Naive B cell (primary cell): ENCODE data around the gene BBS9. TPM values are rescaled to one million over a fixed set of nuclear protein-coding genes. Genes with fewer than 3 reads are reported as not detected.
"Not testable (repeated sequence)": the region's sequence is repeated elsewhere in the genome, so short reads cannot be mapped to it uniquely, and the experiment has no call there.

Experiments
- ATAC-seq, 2 donors: fragments of 150-1000 bp; cut with Tn5 transposase; 2 replicates each; pipeline ENCODE4 v1.10.0; 2021; ENCODE audit warnings: low read depth in 2 of 2, mild to moderate bottlenecking in 2 of 2, moderate library complexity in 2 of 2
- DNase-seq: peaks from one replicate; pipeline ENCODE4 v3.0.0; 2022
- H3K27ac Mint-ChIP-seq, 6 donors: one replicate each; pipeline ENCODE4 v1.8.0; 2020 to 2022; ENCODE audit warnings: mild to moderate bottlenecking in 6 of 6, mixed read lengths in 6 of 6, moderate library complexity in 5 of 6, inconsistent platforms in 2 of 6
- H3K27me3 Mint-ChIP-seq, 3 donors: one replicate each; pipeline ENCODE4 v1.8.0; 2021 to 2022; ENCODE audit warnings: mixed read lengths in 3 of 3, mild to moderate bottlenecking in 1 of 3
- H3K36me3 Mint-ChIP-seq, 2 donors: one replicate each; pipeline ENCODE4 v1.8.0; 2020 to 2022; ENCODE audit warnings: mixed read lengths in 2 of 2, inconsistent platforms in 1 of 2, mild to moderate bottlenecking in 1 of 2
- H3K4me1 Mint-ChIP-seq, 3 donors: one replicate each; pipeline ENCODE4 v1.8.0; 2020 to 2022; ENCODE audit warnings: mixed read lengths in 3 of 3, inconsistent platforms in 1 of 3, mild to moderate bottlenecking in 1 of 3, moderate library complexity in 1 of 3
- H3K4me3 Mint-ChIP-seq, 8 donors: one replicate each; pipeline ENCODE4 v1.8.0; 2020 to 2022; ENCODE audit warnings: mild to moderate bottlenecking in 8 of 8, mixed read lengths in 8 of 8, moderate library complexity in 8 of 8, inconsistent platforms in 2 of 8
- H3K9me3 Mint-ChIP-seq, 7 donors: one replicate each; pipeline ENCODE4 v1.8.0; 2020 to 2022; ENCODE audit warnings: mixed read lengths in 7 of 7, mild to moderate bottlenecking in 5 of 7, inconsistent platforms in 2 of 7, moderate library complexity in 1 of 7
- polyA plus RNA-seq, 6 donors: library from polyadenylated mRNA; unstranded; fragments of 300-500 nt; fragmentation: Illumina TruSeq; gene quantifications; one replicate each; pipeline ENCODE4 v1.2.3, GENCODE V29; 2021; ENCODE audit warnings: low read depth in 6 of 6

BBS9 gene
- polyA plus RNA-seq, 6 donors from 2014 or later, result 10.9 to 17.0 (median 13.0) TPM

GRCh38 chr7:33276325-33276724, 147.0 kb downstream of the BBS9 start:
- Mint-ChIP-seq H3K27me3 (no peaks in the 10 kb centered on the region), H3K27ac (peak overlapping the region in 1 of 6 donors; percentile 32), H3K4me1 (no peaks in the 10 kb centered on the region), H3K4me3 (no peak overlapping the region), H3K36me3 (peaks cover 51 to 58% of the 10 kb centered on the region in 2 donors), H3K9me3 (peaks cover 15 to 52% (median 32%) of the 10 kb centered on the region in 7 donors)
- DNase-seq (no peak), ATAC-seq (no peak)

GRCh38 chr7:33276729-33277128, 147.4 kb downstream of the BBS9 start:
- Mint-ChIP-seq H3K4me1 (no peaks in the 10 kb centered on the region), H3K27me3 (no peaks in the 10 kb centered on the region), H3K36me3 (peaks cover 51 to 54% of the 10 kb centered on the region in 2 donors), H3K27ac (no peak overlapping the region), H3K9me3 (peaks cover 11 to 48% (median 28%) of the 10 kb centered on the region in 7 donors), H3K4me3 (peak overlapping the region in 1 of 8 donors; percentile 30)
- ATAC-seq, result no peak
- no peak for DNase-seq

DNA sequence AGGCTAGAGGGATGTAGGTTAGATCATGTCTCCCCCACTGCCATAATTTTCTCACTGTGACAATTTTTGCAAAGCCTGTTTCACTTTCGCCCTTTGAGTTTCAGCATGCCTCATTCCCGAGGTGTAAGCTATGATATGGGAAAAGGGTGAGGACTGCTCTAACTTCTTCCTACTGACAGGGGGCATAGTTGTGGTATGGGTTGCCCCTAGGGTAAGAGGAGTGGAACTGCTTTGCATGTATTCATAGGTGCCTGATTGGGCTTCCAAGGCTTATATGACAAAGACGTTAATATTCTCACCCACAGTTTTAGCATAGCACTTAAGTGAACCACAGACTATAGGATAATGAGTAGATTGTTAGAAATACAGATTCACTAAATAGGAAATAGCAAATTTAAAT, 148.7 kb downstream of the BBS9 start:
- H3K27me3 Mint-ChIP-seq, result no peaks in the 10 kb centered on the region
- H3K4me1 Mint-ChIP-seq, result no peaks in the 10 kb centered on the region
- peaks cover 46% of the 10 kb centered on the region in 2 donors for H3K36me3 Mint-ChIP-seq
- ATAC-seq (no peak), DNase-seq (no peak)
- H3K4me3 Mint-ChIP-seq, result no peak overlapping the region
- no peak overlapping the region for H3K27ac Mint-ChIP-seq
- H3K9me3 Mint-ChIP-seq, result peaks cover 8 to 41% (median 23%) of the 10 kb centered on the region in 7 donors

DNA sequence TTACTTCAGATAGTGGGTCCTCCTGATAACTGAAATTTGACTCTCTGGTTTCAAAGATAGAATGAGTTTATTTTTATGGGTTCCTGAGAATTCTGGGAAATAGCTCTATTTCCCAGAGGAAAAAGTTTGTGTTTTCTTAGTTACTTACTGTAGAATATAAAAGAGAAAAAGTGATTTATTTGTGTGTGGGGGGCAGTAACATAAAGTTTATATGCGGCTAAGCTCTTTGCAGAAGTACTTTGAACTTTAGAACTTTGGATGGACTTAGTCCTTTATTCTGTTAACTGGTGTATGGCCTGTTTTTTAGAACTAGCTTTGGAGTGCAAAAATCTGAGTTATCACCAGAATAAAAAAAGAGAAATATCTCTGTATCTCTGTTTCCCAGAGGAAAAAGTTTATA, 157.1 kb downstream of the BBS9 start:
- no peaks in the 10 kb centered on the region for H3K27me3 Mint-ChIP-seq
- H3K4me3 Mint-ChIP-seq, result no peak overlapping the region
- H3K36me3 Mint-ChIP-seq, result peaks cover 30 to 38% of the 10 kb centered on the region in 2 donors

DNA sequence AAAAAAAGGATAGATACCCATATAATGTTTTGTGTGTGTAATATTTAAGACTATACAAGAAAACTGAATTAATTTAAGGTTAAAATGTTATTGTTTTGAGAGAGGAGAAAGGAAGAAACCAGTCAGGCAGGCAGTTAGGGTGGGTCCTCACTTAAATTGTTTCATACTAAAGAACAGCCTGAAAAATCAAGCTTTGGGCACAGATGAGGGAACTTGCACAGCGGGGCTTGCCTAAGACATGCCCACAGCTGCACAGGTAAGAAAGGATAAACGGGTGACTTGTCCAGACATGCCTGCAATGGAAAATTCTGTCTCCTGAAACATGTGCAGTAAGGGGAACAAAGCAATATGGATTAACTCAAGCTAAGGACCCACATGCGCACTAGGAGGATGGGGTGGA, 158.4 kb downstream of the BBS9 start:
- no peak for DNase-seq
- ATAC-seq, result no peak
- Mint-ChIP-seq H3K27ac (no peak overlapping the region), H3K27me3 (no peaks in the 10 kb centered on the region), H3K4me1 (no peaks in the 10 kb centered on the region), H3K4me3 (no peak overlapping the region), H3K9me3 (peaks cover 8 to 41% (median 18%) of the 10 kb centered on the region in 7 donors), H3K36me3 (peaks cover 30 to 38% of the 10 kb centered on the region in 2 donors)

More for the DNA sequence above, 157.1 kb downstream of the BBS9 start:
- ATAC-seq (no peak), DNase-seq (no peak)
- Mint-ChIP-seq H3K9me3 (peaks cover 8 to 41% (median 18%) of the 10 kb centered on the region in 7 donors), H3K4me1 (no peaks in the 10 kb centered on the region), H3K27ac (no peak overlapping the region)

DNA sequence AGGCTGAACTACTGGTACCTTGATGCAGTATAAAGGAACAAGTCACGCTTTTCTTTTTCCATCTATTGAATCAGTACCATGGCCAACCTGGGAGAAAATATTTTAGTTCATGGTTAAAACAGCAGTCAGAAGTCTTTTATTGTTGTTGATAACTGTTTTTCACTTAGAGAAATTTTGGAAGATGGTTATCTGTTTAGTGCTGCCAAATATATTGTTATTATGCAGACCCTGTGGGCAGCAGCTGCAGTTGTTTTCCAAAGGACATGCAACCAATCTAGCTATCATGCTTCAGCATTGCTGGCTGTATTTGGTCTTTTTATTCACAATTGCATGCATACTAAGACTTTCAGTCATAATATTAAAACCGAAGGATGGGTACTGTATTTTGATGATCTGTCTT, 169.5 kb downstream of the BBS9 start:
- DNase-seq, result no peak
- H3K9me3 Mint-ChIP-seq, result peaks cover 18 to 53% (median 38%) of the 10 kb centered on the region in 7 donors
- no peaks in the 10 kb centered on the region for H3K27me3 Mint-ChIP-seq
- H3K4me1 Mint-ChIP-seq, result no peaks in the 10 kb centered on the region
- peak overlapping the region in 1 of 6 donors; percentile 16 for H3K27ac Mint-ChIP-seq
- H3K4me3 Mint-ChIP-seq, result no peak overlapping the region
- peaks cover 31 to 36% of the 10 kb centered on the region in 2 donors for H3K36me3 Mint-ChIP-seq
- no peak for ATAC-seq

DNA sequence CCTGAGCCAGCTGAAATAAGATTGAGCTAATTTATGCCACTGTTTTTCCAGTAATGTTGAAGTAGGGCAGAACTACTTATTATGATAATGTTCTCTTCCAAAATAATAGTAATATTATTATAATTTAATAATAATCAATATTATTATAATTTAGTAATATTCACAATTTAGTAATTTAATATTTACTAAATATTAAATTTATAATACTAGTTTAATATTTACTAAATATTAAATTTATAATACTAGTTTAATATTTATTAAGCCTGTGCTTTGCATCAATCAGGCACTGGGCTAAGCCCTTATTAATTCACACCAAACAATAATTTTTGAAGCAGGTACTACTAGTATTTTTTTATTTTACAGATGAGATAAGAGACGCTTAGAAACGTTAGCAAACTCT, 170.1 kb downstream of the BBS9 start:
- Mint-ChIP-seq H3K4me3 (no peak overlapping the region), H3K4me1 (no peaks in the 10 kb centered on the region), H3K27ac (no peak overlapping the region), H3K27me3 (no peaks in the 10 kb centered on the region), H3K9me3 (peaks cover 18 to 53% (median 40%) of the 10 kb centered on the region in 7 donors), H3K36me3 (peaks cover 30 to 31% of the 10 kb centered on the region in 2 donors)
- no peak for DNase-seq
- ATAC-seq, result no peak

- no peak for ATAC-seq
- DNase-seq, result no peak
- Mint-ChIP-seq H3K4me3 (peak overlapping the region in 1 of 8 donors; percentile 65), H3K9me3 (peaks cover 18 to 53% (median 40%) of the 10 kb centered on the region in 7 donors), H3K4me1 (no peaks in the 10 kb centered on the region), H3K27ac (no peak overlapping the region), H3K36me3 (peaks cover 30 to 31% of the 10 kb centered on the region in 2 donors), H3K27me3 (no peaks in the 10 kb centered on the region)
Measured at GRCh38 chr7:33300131-33300530, 170.8 kb downstream of the BBS9 start.

GRCh38 chr7:33300742-33301141, 171.4 kb downstream of the BBS9 start:
- Mint-ChIP-seq H3K36me3 (peaks cover 31 to 34% of the 10 kb centered on the region in 2 donors), H3K4me3 (no peak overlapping the region), H3K27me3 (no peaks in the 10 kb centered on the region), H3K9me3 (peaks cover 18 to 59% (median 41%) of the 10 kb centered on the region in 7 donors), H3K27ac (no peak overlapping the region), H3K4me1 (no peaks in the 10 kb centered on the region)
- DNase-seq (no peak), ATAC-seq (no peak)

- not testable (repeated sequence) for ATAC-seq, DNase-seq, H3K4me3 Mint-ChIP-seq, H3K4me1 Mint-ChIP-seq, H3K27ac Mint-ChIP-seq, H3K27me3 Mint-ChIP-seq
- Mint-ChIP-seq H3K36me3 (peaks cover 17 to 45% of the 10 kb centered on the region in 2 donors), H3K9me3 (peaks cover 18 to 55% (median 42%) of the 10 kb centered on the region in 7 donors)
Measured at GRCh38 chr7:33303978-33304557, 174.7 kb downstream of the BBS9 start.

GRCh38 chr7:33307205-33307604, 177.8 kb downstream of the BBS9 start:
- H3K4me1 Mint-ChIP-seq, result no peaks in the 10 kb centered on the region
- ATAC-seq (no peak), DNase-seq (no peak)
- H3K27me3 Mint-ChIP-seq, result no peaks in the 10 kb centered on the region
- peaks cover 4 to 26% (median 20%) of the 10 kb centered on the region in 7 donors for H3K9me3 Mint-ChIP-seq
- no peak overlapping the region for H3K4me3 Mint-ChIP-seq
- no peak overlapping the region for H3K27ac Mint-ChIP-seq
- H3K36me3 Mint-ChIP-seq, result peaks cover 2 to 23% of the 10 kb centered on the region in 2 donors

- DNase-seq, result no peak
- no peak for ATAC-seq
- H3K9me3 Mint-ChIP-seq, result peaks cover 0 to 11% (median 5%) of the 10 kb centered on the region in 7 donors
- H3K27ac Mint-ChIP-seq, result no peak overlapping the region
- no peak overlapping the region for H3K4me3 Mint-ChIP-seq
- no peaks in the 10 kb centered on the region for H3K4me1 Mint-ChIP-seq
- no peaks in the 10 kb centered on the region for H3K27me3 Mint-ChIP-seq
- H3K36me3 Mint-ChIP-seq, result peaks cover 16 to 30% of the 10 kb centered on the region in 2 donors
Measured at GRCh38 chr7:33310546-33310945, 181.2 kb downstream of the BBS9 start.

DNA sequence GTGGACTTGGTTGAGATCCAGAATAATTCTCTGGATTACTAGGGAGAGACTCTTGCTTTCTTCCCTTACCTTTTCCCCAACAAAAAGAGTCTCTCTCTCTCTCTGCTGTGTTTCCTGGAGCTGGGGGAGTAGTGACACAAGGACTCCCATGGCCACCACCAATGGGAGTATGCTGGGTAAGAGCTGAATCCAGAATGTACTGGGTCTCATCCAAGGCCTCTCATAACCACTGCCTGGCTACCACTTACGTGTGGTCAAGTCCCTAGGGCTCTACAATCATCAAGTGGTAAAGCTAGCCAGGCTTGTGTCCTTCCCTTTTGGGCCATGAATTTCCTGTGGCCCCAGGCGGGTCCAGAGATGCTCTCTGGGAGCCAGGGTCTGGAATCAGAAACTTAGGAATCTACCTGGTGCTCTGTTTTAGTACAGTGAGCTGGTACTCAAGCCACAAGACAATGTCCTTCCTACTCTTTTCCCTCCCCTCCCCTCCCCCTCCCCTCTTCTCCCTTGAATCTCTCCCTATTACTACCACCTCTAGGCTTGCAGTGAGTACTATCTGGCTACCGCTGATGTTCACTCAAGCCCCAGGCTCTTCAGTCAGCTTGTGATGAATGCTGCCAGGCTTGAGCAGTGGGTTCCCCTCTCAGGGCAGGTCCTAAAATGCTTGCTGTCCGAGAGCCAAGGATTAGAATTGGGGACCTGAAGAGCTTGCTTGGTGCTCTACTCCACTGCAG, 196.6 kb downstream of the BBS9 start:
- H3K36me3 Mint-ChIP-seq, result peaks cover 27 to 51% of the 10 kb centered on the region in 2 donors
- H3K27ac Mint-ChIP-seq, result no peak overlapping the region
- no peaks in the 10 kb centered on the region for H3K4me1 Mint-ChIP-seq
- H3K27me3 Mint-ChIP-seq, result no peaks in the 10 kb centered on the region
- DNase-seq (no peak), ATAC-seq (no peak)
- H3K4me3 Mint-ChIP-seq, result no peak overlapping the region
- peaks cover 11 to 47% (median 40%) of the 10 kb centered on the region in 7 donors for H3K9me3 Mint-ChIP-seq

DNA sequence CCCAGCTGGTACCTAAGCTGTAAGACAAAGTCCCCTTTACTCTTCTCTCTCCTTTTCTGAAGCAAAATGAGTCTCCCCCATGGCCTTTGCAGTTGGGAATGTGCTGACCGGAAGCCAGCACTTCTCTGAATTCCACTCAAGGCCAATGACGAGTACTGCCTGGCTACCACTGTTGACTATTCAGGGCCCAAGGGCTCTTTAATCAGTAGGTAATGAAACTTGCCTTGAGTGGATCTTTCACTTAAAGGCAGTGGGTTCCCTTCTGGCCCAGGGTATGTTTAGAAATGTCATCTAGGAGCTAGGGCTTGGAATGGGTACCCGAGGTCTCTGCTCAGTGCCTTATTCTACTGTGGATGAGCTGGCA, 197.1 kb downstream of the BBS9 start:
- no peaks in the 10 kb centered on the region for H3K4me1 Mint-ChIP-seq
- ATAC-seq, result no peak
- H3K27me3 Mint-ChIP-seq, result no peaks in the 10 kb centered on the region
- DNase-seq, result no peak
- H3K27ac Mint-ChIP-seq, result peak overlapping the region in 1 of 6 donors; percentile 33
- peaks cover 9 to 42% (median 34%) of the 10 kb centered on the region in 7 donors for H3K9me3 Mint-ChIP-seq
- peak overlapping the region in 1 of 8 donors; percentile 53 for H3K4me3 Mint-ChIP-seq
- H3K36me3 Mint-ChIP-seq, result peaks cover 27 to 51% of the 10 kb centered on the region in 2 donors
